Osteocyte (in vitro differentiated cells): ENCODE data around the gene ZMIZ1. TPM values are rescaled to one million over a fixed set of nuclear protein-coding genes. Genes with fewer than 3 reads are reported as not detected.

Experiments used
- DNase-seq: peaks from one replicate; pipeline ENCODE4 v3.0.0; 2021; ENCODE audit warnings: mixed read lengths; ENCODE audit not compliant: unreplicated experiment; ENCODE audit errors: extremely low spot score
- H3K27ac Mint-ChIP-seq: one replicate; pipeline ENCODE4 v1.8.0; 2021; ENCODE audit warnings: mild to moderate bottlenecking, mixed read lengths; ENCODE audit not compliant: unreplicated experiment
- H3K27me3 Mint-ChIP-seq: one replicate; pipeline ENCODE4 v1.8.0; 2021; ENCODE audit warnings: mixed read lengths; ENCODE audit not compliant: unreplicated experiment
- H3K36me3 Mint-ChIP-seq: one replicate; pipeline ENCODE4 v1.8.0; 2021; ENCODE audit warnings: mixed read lengths; ENCODE audit not compliant: unreplicated experiment
- H3K4me1 Mint-ChIP-seq: one replicate; pipeline ENCODE4 v1.8.0; 2021; ENCODE audit warnings: mixed read lengths; ENCODE audit not compliant: unreplicated experiment
- H3K4me3 Mint-ChIP-seq: one replicate; pipeline ENCODE4 v1.8.0; 2021; ENCODE audit warnings: mild to moderate bottlenecking, moderate library complexity, mixed read lengths; ENCODE audit not compliant: unreplicated experiment
- H3K9me3 Mint-ChIP-seq: one replicate; pipeline ENCODE4 v1.8.0; 2021; ENCODE audit warnings: mixed read lengths; ENCODE audit not compliant: unreplicated experiment
- CTCF ChIP-seq: fragments of 200-600 bp; sonication (generic); IDR thresholded peaks from 2 replicates; pipeline ENCODE4 v1.5.0; 2021; ENCODE audit warnings: antibody characterized with exemption, mild to moderate bottlenecking, moderate library complexity
- total RNA-seq: library from RNA; stranded (reverse); gene quantifications from 2 replicates; pipeline ENCODE4 v1.2.1, GENCODE V29; 2021

ZMIZ1 gene
- total RNA-seq, 1 donor from 2014 or later = 90.5 TPM

- no peak overlapping the region for H3K27ac Mint-ChIP-seq
- H3K9me3 Mint-ChIP-seq = no peaks in the 10 kb centered on the region
- H3K4me3 Mint-ChIP-seq = no peak overlapping the region
- H3K36me3 Mint-ChIP-seq = peaks cover 8% of the 10 kb centered on the region
- H3K27me3 Mint-ChIP-seq = no peaks in the 10 kb centered on the region
- H3K4me1 Mint-ChIP-seq = peaks cover 50% of the 10 kb centered on the region
- no peak for TF ChIP-seq CTCF
- DNase-seq = no peak
Measured at GRCh38 chr10:79162022-79162421, 93.3 kb downstream of the ZMIZ1 start.

GRCh38 chr10:79162861-79163665, 94.3 kb downstream of the ZMIZ1 start:
- no peaks in the 10 kb centered on the region for H3K27me3 Mint-ChIP-seq
- H3K36me3 Mint-ChIP-seq = peaks cover 10% of the 10 kb centered on the region
- TF ChIP-seq CTCF = no peak
- H3K4me3 Mint-ChIP-seq = no peak overlapping the region
- no peaks in the 10 kb centered on the region for H3K9me3 Mint-ChIP-seq
- DNase-seq = no peak
- H3K27ac Mint-ChIP-seq = no peak overlapping the region
- H3K4me1 Mint-ChIP-seq = peaks cover 39% of the 10 kb centered on the region

- no peak for TF ChIP-seq CTCF
- DNase-seq = no peak
- H3K27me3 Mint-ChIP-seq = no peaks in the 10 kb centered on the region
- peaks cover 16% of the 10 kb centered on the region for H3K36me3 Mint-ChIP-seq
- H3K27ac Mint-ChIP-seq = no peak overlapping the region
- H3K9me3 Mint-ChIP-seq = no peaks in the 10 kb centered on the region
- peaks cover 34% of the 10 kb centered on the region for H3K4me1 Mint-ChIP-seq
- H3K4me3 Mint-ChIP-seq = no peak overlapping the region
Measured at GRCh38 chr10:79163666-79163975, 94.9 kb downstream of the ZMIZ1 start.

- H3K9me3 Mint-ChIP-seq = no peaks in the 10 kb centered on the region
- no peak overlapping the region for H3K27ac Mint-ChIP-seq
- H3K4me1 Mint-ChIP-seq = peaks cover 29% of the 10 kb centered on the region
- peaks cover 16% of the 10 kb centered on the region for H3K36me3 Mint-ChIP-seq
- no peak for TF ChIP-seq CTCF
- no peak for DNase-seq
- H3K27me3 Mint-ChIP-seq = no peaks in the 10 kb centered on the region
- H3K4me3 Mint-ChIP-seq = no peak overlapping the region
Measured at GRCh38 chr10:79164075-79164474, 95.3 kb downstream of the ZMIZ1 start.

GRCh38 chr10:79165070-79165778, 96.5 kb downstream of the ZMIZ1 start:
- Mint-ChIP-seq H3K9me3 (no peaks in the 10 kb centered on the region), H3K4me3 (no peak overlapping the region), H3K27me3 (no peaks in the 10 kb centered on the region), H3K4me1 (peaks cover 23% of the 10 kb centered on the region), H3K36me3 (peaks cover 22% of the 10 kb centered on the region), H3K27ac (no peak overlapping the region)
- DNase-seq = no peak
- no peak for TF ChIP-seq CTCF
